Cardiac ventricle fibroblast (primary cell): ENCODE measurements around the gene CEP97. TPM values are rescaled to one million over a fixed set of nuclear protein-coding genes. Genes with fewer than 3 reads are reported as not detected.

ENCODE experiments used
- total RNA-seq: library from RNA; depleted of rRNA; stranded (reverse); fragments of >200 nt; gene quantifications from 2 replicates; pipeline ENCODE4 v1.2.3, GENCODE V29; 2015

CEP97 gene, protein sequence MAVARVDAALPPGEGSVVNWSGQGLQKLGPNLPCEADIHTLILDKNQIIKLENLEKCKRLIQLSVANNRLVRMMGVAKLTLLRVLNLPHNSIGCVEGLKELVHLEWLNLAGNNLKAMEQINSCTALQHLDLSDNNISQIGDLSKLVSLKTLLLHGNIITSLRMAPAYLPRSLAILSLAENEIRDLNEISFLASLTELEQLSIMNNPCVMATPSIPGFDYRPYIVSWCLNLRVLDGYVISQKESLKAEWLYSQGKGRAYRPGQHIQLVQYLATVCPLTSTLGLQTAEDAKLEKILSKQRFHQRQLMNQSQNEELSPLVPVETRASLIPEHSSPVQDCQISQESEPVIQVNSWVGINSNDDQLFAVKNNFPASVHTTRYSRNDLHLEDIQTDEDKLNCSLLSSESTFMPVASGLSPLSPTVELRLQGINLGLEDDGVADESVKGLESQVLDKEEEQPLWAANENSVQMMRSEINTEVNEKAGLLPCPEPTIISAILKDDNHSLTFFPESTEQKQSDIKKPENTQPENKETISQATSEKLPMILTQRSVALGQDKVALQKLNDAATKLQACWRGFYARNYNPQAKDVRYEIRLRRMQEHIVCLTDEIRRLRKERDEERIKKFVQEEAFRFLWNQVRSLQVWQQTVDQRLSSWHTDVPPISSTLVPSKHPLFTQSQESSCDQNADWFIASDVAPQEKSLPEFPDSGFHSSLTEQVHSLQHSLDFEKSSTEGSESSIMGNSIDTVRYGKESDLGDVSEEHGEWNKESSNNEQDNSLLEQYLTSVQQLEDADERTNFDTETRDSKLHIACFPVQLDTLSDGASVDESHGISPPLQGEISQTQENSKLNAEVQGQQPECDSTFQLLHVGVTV
- total RNA-seq: 3.3 and 4.1 TPM in 2 replicates

DNA sequence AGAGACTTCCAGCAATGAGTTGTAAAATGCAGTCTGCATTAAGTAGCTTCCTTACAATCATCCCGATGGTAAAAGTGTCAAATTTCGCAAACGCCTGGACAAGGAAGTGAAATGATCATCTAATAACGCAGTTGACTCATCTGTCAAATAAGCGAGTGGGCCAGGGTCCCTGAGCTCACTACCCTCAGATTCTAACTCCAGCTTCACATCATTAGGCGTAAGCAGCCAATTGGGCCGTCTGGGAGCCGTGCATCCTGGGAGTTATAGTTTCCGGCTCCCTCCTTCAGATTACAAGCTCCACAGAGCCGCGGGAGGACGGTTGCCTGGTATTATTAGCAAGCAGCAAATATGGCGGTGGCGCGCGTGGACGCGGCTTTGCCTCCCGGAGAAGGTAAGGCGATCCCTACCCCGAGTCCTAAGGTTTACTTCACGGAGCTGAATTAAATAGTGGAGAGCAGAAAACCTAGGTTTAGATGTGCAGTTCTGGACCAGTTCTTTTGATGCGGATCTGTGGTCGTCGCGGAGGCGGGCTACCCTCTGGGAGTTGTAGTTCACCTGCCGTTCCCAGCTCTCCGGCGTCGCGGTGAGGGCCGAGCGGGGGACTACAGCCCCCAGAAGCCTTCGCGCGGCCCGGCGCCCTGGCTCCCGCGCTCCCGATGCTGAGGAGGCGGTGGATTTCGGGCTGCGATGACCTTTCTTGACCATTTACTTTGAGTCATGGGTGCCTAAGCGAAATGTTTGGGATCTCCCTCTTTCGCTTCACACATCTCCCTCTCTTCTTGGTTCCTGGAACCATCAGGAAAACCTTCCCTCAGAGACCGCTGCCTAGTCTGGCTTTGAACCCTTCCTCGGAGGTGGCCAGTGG is at the start of gene CEP97:
Gene CEP97, plus strand, starts transcription at position 286 of the 865 bp plus-strand sequence. Its CDS starts 63 bp downstream, at position 349.

DNA sequence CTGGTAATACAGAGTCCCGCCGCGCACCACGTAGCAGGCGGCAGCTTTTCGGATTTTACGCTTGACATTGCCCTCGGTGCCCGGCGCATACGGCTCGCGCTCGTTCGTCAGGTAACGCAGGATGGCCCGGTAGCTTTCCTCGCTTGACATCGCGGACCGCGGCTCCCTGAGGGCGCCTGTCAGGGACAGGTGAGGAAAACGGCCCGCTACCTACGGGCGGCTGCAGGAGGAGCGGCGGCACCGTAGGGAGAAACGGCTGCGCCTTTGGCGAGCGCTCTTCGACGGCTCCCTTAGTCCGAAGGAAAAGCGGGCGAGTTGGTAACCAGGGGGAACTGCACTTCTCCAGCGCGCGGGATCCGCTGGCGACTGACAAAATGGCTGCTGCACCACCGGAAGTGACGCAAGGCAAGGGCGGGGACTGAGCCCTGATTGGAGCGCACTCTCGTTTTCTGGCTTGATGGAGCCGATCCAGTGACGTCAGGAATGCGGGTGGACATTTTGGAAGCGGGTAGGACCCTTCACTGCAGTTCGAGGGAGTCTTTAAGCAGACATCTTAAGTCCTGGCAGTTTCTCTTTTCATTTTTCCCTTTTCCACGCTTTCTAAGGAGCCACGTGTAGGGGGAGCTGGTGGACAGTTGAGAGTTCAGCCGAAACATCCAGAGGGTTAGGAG is 47.5 kb upstream of the CEP97 start, which contains the start of gene ZBTB11:
Gene ZBTB11, minus strand, starts transcription at position 368 of the 671 bp plus-strand sequence. Its CDS starts 218 bp downstream, at position 150.

DNA sequence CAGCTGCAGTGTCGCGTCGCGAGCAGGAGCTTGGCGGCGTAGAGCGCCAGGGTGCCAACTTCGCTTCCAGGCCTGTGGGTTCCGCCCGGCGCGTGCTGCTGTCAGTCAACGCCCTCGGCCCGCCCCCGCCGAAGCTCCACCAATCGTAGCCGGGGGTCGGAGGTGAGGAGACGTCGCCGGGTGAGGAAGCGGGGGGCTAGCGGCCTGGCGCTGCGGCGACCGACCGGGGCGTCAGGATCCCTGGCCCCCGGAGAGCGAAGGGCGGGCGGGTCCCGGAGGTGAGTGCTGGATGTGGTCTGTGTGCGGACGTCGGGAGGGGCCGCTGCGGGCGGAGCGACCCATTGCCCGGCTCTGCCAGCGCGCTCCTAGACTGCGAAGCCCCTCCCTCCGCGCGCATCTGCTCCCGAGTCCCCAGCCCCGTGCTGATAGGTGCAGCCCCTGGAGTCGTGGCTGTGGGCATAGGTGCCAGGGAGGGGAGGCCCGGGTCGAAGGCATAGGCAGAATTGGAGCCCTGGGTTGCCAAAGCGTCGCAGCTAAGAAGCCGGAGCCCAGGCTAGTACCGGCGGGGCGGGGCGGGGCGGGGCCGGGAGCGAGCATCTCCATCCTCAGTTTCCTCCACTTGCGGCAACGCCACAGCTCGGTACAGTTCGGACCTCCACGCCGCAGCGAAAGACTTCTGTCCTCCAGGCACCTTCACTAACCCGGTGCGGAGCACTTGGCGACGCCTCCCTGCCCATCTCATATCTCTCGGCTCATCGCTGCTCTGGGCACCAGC is 54.8 kb downstream of the CEP97 start, which contains the start of gene NXPE3:
Gene NXPE3, plus strand, starts transcription at position 165 of the 775 bp plus-strand sequence. CDS start 6,386 bp downstream, outside the sequence.

Other genes with a start within 250 kb of the CEP97 start
- 5.4 and 11.0 TPM in 2 replicates for gene SENP7, start 211.4 kb upstream of the CEP97 start, total RNA-seq
- gene TRMT10C, start 162.7 kb upstream of the CEP97 start, total RNA-seq: 17.4 and 17.5 TPM in 2 replicates
- gene PCNP, start 150.4 kb upstream of the CEP97 start, total RNA-seq: 43.2 and 63.2 TPM in 2 replicates
- 11.4 and 12.3 TPM in 2 replicates for gene ZBTB11, start 47.5 kb upstream of the CEP97 start, total RNA-seq
- gene RPL24, start 37.9 kb upstream of the CEP97 start, total RNA-seq: 1,532 and 1,545 TPM in 2 replicates
- gene NXPE3, start 54.6 kb downstream of the CEP97 start, total RNA-seq: 18.5 and 25.3 TPM in 2 replicates
- gene NFKBIZ, start 124.9 kb downstream of the CEP97 start, total RNA-seq: 11.5 and 16.7 TPM in 2 replicates